PC-9 (cell line): ENCODE measurements around the gene TMEM131L. TPM values are rescaled to one million over a fixed set of nuclear protein-coding genes. Genes with fewer than 3 reads are reported as not detected.

ENCODE experiments used
- BruUV-seq: library from RNA; stranded (reverse); fragments of 400-500 nt; replicated peaks from 2 replicates; lab custom pipeline; 2021; lab: Mats Ljungman, UMichigan
- CTCF ChIA-PET: fragments of 300-600 bp; sonication (Branson Sonifier 250); formaldehyde crosslinking; loops from one replicate; lab custom pipeline; 2022; ENCODE audit warnings: antibody characterized with exemption; lab: Charles Lee
- POLR2A ChIA-PET: fragments of 300-600 bp; sonication (Branson Sonifier 250); formaldehyde crosslinking; loops from one replicate; lab custom pipeline; 2022; ENCODE audit warnings: antibody characterized with exemption; ENCODE audit not compliant: unreplicated experiment; lab: Charles Lee
- DNase-seq, 2 experiments: peaks; one replicate each; pipeline versions ENCODE4 v3.0.0 to v3.0.0-alpha.2; 2015 to 2022; ENCODE audit warnings: mixed read lengths in 1 of 2
- H2AFZ ChIP-seq: fragments of 200-600 bp; sonication (generic); 2 replicates; pipeline ENCODE4 v1.8.1; 2017; ENCODE audit warnings: antibody characterized with exemption
- H3F3A ChIP-seq: fragments of 200-600 bp; sonication (generic); 2 replicates; pipeline ENCODE4 v1.8.1; 2017; ENCODE audit warnings: antibody characterized with exemption, mild to moderate bottlenecking, low read depth; ENCODE audit not compliant: insufficient read depth
- H3K27ac ChIP-seq: fragments of 200-600 bp; sonication (generic); 2 replicates; pipeline ENCODE4 v1.6.1; 2016; ENCODE audit warnings: mixed run types
- H3K27me3 ChIP-seq: fragments of 200-600 bp; sonication (generic); 2 replicates; pipeline ENCODE4 v1.6.1; 2016; ENCODE audit warnings: low read depth, mixed run types; ENCODE audit not compliant: insufficient read depth
- H3K36me3 ChIP-seq: fragments of 200-600 bp; sonication (generic); 2 replicates; pipeline ENCODE4 v1.6.1; 2016; ENCODE audit warnings: low read depth, mixed run types
- H3K4me1 ChIP-seq: fragments of 200-600 bp; sonication (generic); replicated peaks from 2 replicates; pipeline ENCODE4 v1.6.1; 2016; ENCODE audit warnings: mixed run types; ENCODE audit not compliant: insufficient read depth
- H3K4me2 ChIP-seq: fragments of 200-600 bp; sonication (generic); 2 replicates; pipeline ENCODE4 v1.6.1; 2017; ENCODE audit warnings: mixed run types
- H3K4me3 ChIP-seq: fragments of 200-600 bp; sonication (generic); 2 replicates; pipeline ENCODE4 v1.6.1; 2016; ENCODE audit warnings: mixed run types
- H3K79me2 ChIP-seq: fragments of 200-600 bp; sonication (generic); 2 replicates; pipeline ENCODE4 v1.6.1; 2017; ENCODE audit warnings: low read depth, mixed run types
- H3K9me2 ChIP-seq: fragments of 200-600 bp; sonication (generic); 2 replicates; pipeline ENCODE4 v1.8.1; 2017; ENCODE audit warnings: mild to moderate bottlenecking; ENCODE audit not compliant: insufficient read depth
- H3K9me3 ChIP-seq: fragments of 200-600 bp; sonication (generic); 2 replicates; pipeline ENCODE4 v1.8.1; 2016; ENCODE audit warnings: low read depth; ENCODE audit not compliant: insufficient read depth
- H4K20me1 ChIP-seq: fragments of 200-600 bp; sonication (generic); 2 replicates; pipeline ENCODE4 v1.8.1; 2017; ENCODE audit not compliant: insufficient read depth
- CTCF ChIP-seq: fragments of 200-600 bp; sonication (generic); conservative IDR thresholded peaks from 2 replicates; pipeline ENCODE4 v1.6.1; 2017; ENCODE audit warnings: mixed run types, antibody characterized with exemption, mild to moderate bottlenecking, moderate library complexity
- EZH2 ChIP-seq: fragments of 200-600 bp; sonication (generic); IDR thresholded peaks from 2 replicates; pipeline ENCODE4 v1.8.0; 2017; ENCODE audit warnings: antibody characterized with exemption, low read depth
- intact Hi-C: fragments of 100-400 bp; cut with micrococcal nuclease; formaldehyde crosslinking; loops from one replicate; pipeline ENCODE4 v1.10.0; 2022; ENCODE audit not compliant: unreplicated experiment
- total RNA-seq: library from RNA; stranded (reverse); gene quantifications from 2 replicates; pipeline ENCODE4 v1.2.3, GENCODE V29; 2021

The TMEM131L gene
- total RNA-seq, 1 experiment from 2014 or later = 3.8 TPM

DNA sequence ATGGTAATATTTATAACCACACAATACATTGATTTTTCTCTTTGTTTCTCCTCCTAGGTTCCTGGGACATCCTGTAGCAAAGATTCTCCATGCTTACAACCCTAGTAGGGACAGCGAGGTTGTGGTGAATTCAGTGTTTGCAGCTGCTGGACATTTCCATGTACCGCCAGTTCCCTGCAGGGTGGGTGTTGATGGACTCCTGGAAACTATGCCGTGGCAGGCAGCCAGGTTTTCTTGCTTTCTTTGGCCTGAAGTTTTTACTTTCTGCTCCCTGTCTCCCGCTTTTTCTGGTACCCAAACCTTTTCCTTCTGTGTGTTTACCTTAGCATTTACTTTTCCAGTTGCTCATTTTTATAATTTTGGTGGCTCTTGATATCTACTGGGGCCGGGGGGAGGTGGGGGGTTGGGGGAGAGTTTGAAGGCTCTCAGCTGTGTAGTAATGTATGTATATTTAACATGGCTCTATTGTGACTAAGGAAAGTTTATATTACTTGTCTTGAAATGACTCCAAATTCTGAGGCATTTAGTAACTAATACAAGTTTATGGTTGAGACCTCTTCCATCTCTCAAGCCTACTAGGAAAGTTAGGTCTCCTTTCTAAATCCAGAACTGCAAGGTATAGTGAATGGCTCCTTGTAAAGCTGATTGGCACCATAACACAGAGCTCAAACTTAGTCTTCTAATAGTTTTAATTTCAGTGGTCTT lies 89.7 kb downstream of the TMEM131L start:
- no peaks in the 10 kb centered on the region for H4K20me1 ChIP-seq
- TF ChIP-seq EZH2 (no peak), CTCF (no peak)
- intact Hi-C loops = no loop called here
- H3K4me1 ChIP-seq = no peaks in the 10 kb centered on the region
- POLR2A ChIA-PET = interaction anchor here (0.6 kb wide), 1 partner anchor 88 kb away, joined by 3 read pairs; no protein-coding TSS in a partner anchor
- no peaks in the 10 kb centered on the region for H3K36me3 ChIP-seq
- H3K27ac ChIP-seq = no peak overlapping the region
- H3K4me2 ChIP-seq = no peak overlapping the region
- no peak overlapping the region for H3K4me3 ChIP-seq
- no peak overlapping the region for H2AFZ ChIP-seq
- no peak for DNase-seq
- no peaks in the 10 kb centered on the region for H3K9me2 ChIP-seq
- no peaks in the 10 kb centered on the region for H3K79me2 ChIP-seq
- no peaks in the 10 kb centered on the region for H3K27me3 ChIP-seq
- H3K9me3 ChIP-seq = no peaks in the 10 kb centered on the region
- no peaks in the 10 kb centered on the region for H3F3A ChIP-seq
- no TSS peak for BruUV-seq
- CTCF ChIA-PET = no interaction called here

DNA sequence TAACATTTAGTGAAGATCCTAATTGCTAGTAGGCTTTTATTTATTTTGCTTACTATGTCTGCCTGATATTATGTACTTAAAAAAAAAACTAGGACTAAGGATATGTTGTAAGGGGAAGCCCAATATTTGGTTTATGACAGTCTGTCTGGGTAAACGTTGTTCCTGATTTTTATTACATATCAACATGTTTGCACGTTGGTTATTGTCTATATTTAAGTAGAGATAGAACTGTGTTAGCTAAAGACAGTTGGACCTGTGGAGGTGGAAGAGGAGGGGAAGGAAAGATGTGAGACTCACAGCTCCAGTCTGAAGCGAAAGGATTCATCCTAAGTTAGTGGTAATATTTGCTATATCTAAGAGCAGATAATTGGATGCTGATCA lies 90.3 kb downstream of the TMEM131L start:
- BruUV-seq = no TSS peak
- Histone ChIP-seq H3K4me3 (no peak overlapping the region), H3F3A (no peaks in the 10 kb centered on the region), H2AFZ (no peak overlapping the region), H3K27me3 (no peaks in the 10 kb centered on the region), H3K27ac (no peak overlapping the region), H3K9me2 (no peaks in the 10 kb centered on the region), H3K79me2 (no peaks in the 10 kb centered on the region), H4K20me1 (no peaks in the 10 kb centered on the region), H3K4me1 (no peaks in the 10 kb centered on the region), H3K4me2 (no peak overlapping the region), H3K36me3 (no peaks in the 10 kb centered on the region), H3K9me3 (no peaks in the 10 kb centered on the region)
- POLR2A ChIA-PET = interaction anchor here (0.6 kb wide), 1 partner anchor 89 kb away, joined by 3 read pairs; no protein-coding TSS in a partner anchor
- intact Hi-C loops = no loop called here
- CTCF ChIA-PET = interaction anchor here (0.7 kb wide), 1 partner anchor 750 kb away, joined by 4 read pairs; no protein-coding TSS in a partner anchor
- no peak for TF ChIP-seq EZH2
- TF ChIP-seq CTCF = no peak
- no peak for DNase-seq

GRCh38 chr4:153560908-153561307 lies 94.7 kb downstream of the TMEM131L start:
- Histone ChIP-seq H3K27me3 (no peaks in the 10 kb centered on the region), H2AFZ (no peak overlapping the region), H3F3A (no peaks in the 10 kb centered on the region), H3K36me3 (no peaks in the 10 kb centered on the region), H4K20me1 (no peaks in the 10 kb centered on the region), H3K4me3 (no peak overlapping the region), H3K9me3 (no peaks in the 10 kb centered on the region), H3K9me2 (no peaks in the 10 kb centered on the region), H3K27ac (no peak overlapping the region), H3K4me1 (0 out of 2 replicates have a peak, but pooled peaks cover 3% of the 10 kb centered on the region), H3K4me2 (no peak overlapping the region), H3K79me2 (no peaks in the 10 kb centered on the region)
- ChIA-PET CTCF (no interaction called here), POLR2A (no interaction called here)
- TF ChIP-seq CTCF (no peak), EZH2 (no peak)
- intact Hi-C loops = no loop called here
- BruUV-seq = no TSS peak
- no peak for DNase-seq
